Activated CD4-positive, alpha-beta T cell treated with anti-CD3 and anti-CD28 coated beads, Interleukin-2, amount 50 U/mL, for 16 hours (primary cell): Measurements from ENCODE around the gene MYBPC3.

Experiments
- DNase-seq: peaks from one replicate; pipeline ENCODE4 v3.0.0-alpha.2; 2020

MYBPC3 gene

GRCh38 chr11:47352556-47352955 lies at the start of gene MYBPC3:
Gene MYBPC3 (minus strand): TSS chr11:47352702. CDS start chr11:47352647, 55 bp downstream.
- DNase-seq, result no peak

GRCh38 chr11:47400768-47401279 lies 48.3 kb upstream of the MYBPC3 start:
- DNase-seq, result no peak

DNA sequence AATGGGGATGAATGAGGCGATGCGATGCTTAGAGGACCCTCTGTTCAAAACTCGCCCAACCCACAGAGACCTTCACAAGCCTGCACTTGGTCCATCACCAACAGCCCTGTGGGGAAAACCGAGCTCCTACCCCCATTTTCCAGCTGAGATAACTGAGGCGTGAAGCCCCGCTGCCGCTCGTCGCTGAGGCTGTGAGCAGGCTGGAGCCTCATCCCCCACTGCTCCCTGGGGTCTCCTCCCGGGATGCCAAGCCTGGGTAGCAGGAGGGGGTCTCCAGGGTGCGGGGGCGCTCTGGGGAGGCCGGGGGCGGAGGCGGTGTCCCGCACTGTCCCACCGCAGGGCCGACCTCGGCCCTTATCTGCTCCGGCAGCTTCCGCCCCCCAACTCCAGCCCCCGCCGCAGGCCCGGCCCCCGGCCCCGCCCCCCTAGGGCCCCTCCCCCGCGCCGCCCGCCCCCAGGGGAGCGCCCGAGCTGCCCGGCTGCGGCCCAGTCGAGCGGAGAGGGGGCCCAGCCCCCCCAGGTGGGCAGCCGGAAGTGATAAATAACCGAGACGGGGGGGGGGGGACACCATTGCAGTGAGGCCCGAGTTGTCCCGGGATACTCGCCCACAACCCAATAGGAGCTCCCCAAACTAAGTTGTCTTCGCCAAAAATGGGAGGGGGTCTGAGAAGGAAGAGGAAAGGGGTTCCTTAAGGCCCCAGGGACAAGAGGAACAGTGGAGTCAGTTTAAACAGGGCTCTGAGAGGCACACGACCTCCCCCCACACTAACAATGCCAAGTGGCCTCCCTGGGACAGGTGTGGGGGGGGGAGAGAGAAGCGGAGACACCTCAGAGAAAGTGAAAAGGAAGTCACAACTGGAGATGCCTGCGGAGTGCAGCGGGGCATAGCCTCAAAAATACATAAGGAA lies 47.6 kb upstream of the MYBPC3 start:
- DNase-seq, result no peak

- no peak for DNase-seq
Observed at GRCh38 chr11:47398551-47398950, 46.0 kb upstream of the MYBPC3 start.

DNA sequence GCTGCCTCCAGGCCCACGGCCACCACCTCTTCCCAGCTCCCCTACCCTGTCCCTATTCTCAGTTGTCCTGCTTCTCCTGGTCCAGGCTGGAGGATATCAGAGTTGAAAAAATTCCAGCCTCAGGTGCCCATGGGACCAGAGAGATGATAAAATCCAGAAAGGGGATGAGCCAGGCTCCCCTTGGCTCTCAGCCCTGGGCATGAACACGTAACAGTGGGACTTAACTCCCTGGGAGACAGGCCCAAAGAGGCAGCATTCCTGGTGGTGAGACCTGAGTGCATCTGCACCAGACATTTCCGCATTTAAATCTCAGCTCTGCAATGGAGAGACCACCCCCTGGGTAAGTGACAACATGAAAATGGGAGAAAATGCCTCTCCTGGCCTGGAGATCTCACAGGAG lies 45.5 kb upstream of the MYBPC3 start:
- DNase-seq, result no peak

- DNase-seq, result no peak
Observed at GRCh38 chr11:47396049-47396320, 43.5 kb upstream of the MYBPC3 start.

- DNase-seq, result no peak
Observed at GRCh38 chr11:47395223-47396048, 42.9 kb upstream of the MYBPC3 start.

- DNase-seq, result peak; percentile 67
Observed at GRCh38 chr11:47394322-47395222, 42.1 kb upstream of the MYBPC3 start.

DNA sequence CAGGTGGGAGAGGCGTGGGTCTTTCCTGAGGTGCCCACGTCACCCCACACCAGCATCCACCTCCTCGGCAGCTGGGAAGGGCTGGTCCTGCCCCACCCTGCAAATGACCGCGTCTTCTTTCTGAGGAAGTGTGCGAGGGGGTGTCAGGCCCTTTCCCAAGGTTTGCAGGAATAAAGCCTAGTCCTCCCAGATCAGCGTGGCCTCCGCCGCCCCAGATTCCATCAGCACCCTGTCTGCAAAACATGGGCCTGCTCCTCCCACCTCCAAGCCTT lies 41.5 kb upstream of the MYBPC3 start:
- no peak for DNase-seq

DNA sequence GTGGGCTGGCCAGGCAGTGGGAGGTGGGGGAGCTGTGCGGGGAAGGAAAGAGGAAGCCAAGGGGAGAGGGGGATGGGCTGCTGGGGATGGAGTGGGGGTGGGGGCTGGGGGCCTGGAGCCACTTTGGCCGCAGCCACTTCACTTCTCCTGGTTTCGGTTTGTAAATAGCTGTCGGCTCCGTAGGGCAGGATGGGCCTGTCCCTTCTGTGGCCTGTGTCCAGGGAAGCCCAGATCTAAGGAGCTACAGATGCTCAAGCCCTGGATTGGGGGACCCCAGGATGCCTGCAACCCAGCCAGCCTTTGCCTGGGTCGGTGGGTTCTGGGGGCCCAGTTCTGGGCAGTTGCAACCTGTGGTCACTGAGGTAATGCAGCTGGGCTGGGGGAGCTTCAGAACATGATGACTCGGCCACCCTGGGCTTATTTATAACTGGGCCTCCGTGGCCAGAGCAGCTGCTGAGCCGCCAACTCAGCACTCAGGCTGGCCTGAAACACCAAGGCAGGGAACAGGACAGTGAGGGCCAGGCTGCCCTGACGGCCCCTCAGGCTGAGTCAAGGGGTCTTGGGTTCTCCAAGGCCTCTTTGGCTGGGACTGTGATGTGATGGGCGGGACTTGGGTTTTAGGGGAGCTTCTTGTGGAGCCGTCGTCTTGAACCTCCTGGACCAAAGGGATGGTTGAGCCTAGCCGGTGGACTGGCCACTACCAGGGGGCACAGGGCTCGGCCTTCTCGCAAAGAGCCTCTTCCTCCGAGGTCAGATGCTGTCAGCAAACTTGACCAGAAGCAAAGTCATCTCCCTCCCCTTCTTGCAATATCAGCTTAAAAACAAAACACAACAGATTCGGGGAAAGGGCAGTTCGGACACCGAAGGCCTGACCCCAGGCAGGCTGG lies 40.9 kb upstream of the MYBPC3 start:
- no peak for DNase-seq

GRCh38 chr11:47392546-47393162 lies 40.2 kb upstream of the MYBPC3 start:
- DNase-seq, result no peak

GRCh38 chr11:47391711-47392432 lies 39.4 kb upstream of the MYBPC3 start:
- DNase-seq, result no peak

- DNase-seq, result no peak
Observed at GRCh38 chr11:47391077-47391583, 38.6 kb upstream of the MYBPC3 start.

GRCh38 chr11:47390422-47390760 lies 37.9 kb upstream of the MYBPC3 start:
- no peak for DNase-seq

DNA sequence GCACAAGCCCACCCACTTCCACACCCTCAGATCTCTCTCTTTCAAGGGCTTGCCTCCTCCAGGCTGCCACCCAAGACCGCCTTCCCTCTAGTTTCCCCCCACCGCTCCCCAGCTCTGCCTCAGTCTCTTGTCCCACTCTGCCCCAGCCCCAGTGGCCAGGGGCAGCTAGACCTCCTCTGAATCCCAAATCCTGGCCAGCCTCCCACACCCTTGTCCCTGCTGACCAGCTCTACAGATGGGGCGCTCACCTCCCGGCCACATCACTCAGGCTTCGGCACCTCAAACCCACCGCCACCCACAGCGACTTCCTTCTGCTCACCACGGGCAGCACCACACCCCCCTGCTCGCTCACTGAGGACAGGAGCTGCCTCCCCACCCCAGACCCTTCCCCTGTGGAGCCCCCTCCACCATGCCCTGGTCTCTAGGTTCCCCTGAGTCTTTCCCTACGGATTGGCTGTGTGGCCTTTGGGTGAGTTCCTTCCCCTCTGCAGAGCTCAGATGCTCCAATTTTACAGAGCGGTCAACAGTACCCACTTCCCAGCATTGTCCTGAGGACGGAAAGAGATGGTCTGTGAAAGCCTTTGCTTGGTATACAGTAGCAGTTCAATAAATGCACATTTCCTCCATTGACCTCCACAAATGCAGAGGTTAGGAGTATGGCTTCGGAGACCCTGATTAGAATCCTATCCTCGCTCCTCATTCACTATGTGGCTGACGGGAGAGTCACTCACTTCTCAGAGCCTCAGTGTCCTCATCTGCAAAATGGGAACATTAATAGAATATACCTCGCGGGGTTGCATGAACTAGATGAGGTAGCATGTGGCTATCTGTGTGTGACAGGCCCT lies 37.3 kb upstream of the MYBPC3 start:
- no peak for DNase-seq

GRCh38 chr11:47388697-47389576 lies 36.4 kb upstream of the MYBPC3 start:
- no peak for DNase-seq

- DNase-seq, result no peak
Observed at GRCh38 chr11:47387944-47388696, 35.6 kb upstream of the MYBPC3 start.

DNA sequence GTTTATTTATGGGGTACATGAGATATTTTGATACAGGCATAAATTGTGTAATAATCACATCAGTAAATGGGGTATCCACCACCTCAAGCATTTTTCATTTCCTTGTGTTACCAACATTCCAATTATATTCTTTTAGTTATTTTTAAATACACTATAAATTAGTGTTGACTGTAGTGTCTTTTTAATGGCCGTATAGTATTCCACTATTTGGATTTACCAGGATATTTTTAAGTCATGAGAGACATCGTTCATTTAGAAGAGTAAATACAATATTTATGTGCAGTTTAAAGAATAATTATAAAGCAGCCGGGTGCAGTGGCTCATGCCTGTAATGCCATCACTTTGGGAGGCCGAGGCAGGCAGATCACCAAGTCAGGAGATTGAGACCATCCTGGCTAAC lies 32.0 kb upstream of the MYBPC3 start:
- DNase-seq, result no peak
